ENCODE measurements around the gene PCYT2.
A peak's percentile ranks its signal among the peaks of the same experiment; 100 is the strongest.

PCYT2 gene

DNA sequence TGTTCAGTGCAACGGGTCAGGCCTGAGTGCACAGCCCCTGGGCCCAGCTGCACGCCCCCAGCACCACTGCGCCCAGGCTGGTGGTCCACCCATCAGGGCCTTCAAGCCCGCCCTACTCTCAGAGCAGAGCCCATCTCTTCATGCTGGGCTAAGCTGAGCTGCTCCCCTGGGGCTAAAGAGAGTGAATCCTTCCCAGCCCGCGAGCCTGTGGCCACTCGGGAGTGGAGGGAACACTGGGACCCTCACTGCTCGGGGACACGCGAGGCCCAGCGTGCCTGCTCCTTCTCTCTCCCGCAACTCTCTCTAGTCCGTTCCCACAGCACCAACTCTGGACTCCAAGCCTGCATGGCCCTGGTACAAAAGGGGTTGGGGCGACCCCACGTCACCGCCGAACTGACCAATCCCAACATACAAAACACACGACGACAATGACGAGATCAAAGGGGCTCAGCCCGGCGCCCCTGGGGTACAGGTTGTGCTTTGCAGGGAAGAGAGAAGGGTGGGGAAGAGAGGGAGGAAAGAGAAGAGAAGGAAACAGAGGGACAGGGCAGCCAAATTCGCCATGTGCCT lies 10.9 kb upstream of the PCYT2 start:
- Histone ChIP-seq H3K9me3 (ENCODE audit: control insufficient read depth, insufficient read depth, low read depth, low read length) (no peaks in the 10 kb centered on the region), H3K36me3 (ENCODE audit: control insufficient read depth in 2 of 2, insufficient read depth in 1 of 2, low read length in 2 of 2) (peaks cover 6 to 41% of the 10 kb centered on the region in 2 experiments; a peak in 1 of 3 replicates), H3K27ac (ENCODE audit: extremely low read depth, low read depth, low read length) (no peak overlapping the region), H3K4me1 (ENCODE audit: control insufficient read depth, insufficient read depth, low read length) (peaks cover 3% of the 10 kb centered on the region; the same call in 1 of the 2 replicates), H3K4me3 (ENCODE audit: low read depth, low read length) (no peak overlapping the region)
- CTCF ChIA-PET: interaction anchor here (1.0 kb wide), 1 partner anchor 98 kb away, joined by 3 read pairs; no protein-coding TSS in a partner anchor
- POLR2A ChIA-PET: interaction anchor here (1.2 kb wide), 1 partner anchor 10 kb away, joined by 4 read pairs; the partner anchor contains the start of gene PCYT2
- no peak for TF ChIP-seq ZBTB11 (tag by site-specific recombination; conservative IDR thresholded peaks at IDR 0.05; ENCODE audit: low read depth)
- TF ChIP-seq ZNF768 (tag by site-specific recombination; IDR thresholded peaks at IDR 0.05): no peak
- TF ChIP-seq, protein P1, sequence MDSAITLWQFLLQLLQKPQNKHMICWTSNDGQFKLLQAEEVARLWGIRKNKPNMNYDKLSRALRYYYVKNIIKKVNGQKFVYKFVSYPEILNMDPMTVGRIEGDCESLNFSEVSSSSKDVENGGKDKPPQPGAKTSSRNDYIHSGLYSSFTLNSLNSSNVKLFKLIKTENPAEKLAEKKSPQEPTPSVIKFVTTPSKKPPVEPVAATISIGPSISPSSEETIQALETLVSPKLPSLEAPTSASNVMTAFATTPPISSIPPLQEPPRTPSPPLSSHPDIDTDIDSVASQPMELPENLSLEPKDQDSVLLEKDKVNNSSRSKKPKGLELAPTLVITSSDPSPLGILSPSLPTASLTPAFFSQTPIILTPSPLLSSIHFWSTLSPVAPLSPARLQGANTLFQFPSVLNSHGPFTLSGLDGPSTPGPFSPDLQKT (IDR thresholded peaks at IDR 0.05; ENCODE audit: borderline replicate concordance, low read depth, low read length): no peak
- TF ChIP-seq KLF7 (tag by site-specific recombination; IDR thresholded peaks at IDR 0.05; ENCODE audit: borderline replicate concordance): no peak
- TF ChIP-seq PATZ1 (tag by site-specific recombination; IDR thresholded peaks at IDR 0.05): no peak
- no peak for TF ChIP-seq ZNF621 (tag by site-specific recombination; IDR thresholded peaks at IDR 0.05)
- no peak for TF ChIP-seq PRDM1 (tag by site-specific recombination; IDR thresholded peaks at IDR 0.05)
- TF ChIP-seq, protein P2, sequence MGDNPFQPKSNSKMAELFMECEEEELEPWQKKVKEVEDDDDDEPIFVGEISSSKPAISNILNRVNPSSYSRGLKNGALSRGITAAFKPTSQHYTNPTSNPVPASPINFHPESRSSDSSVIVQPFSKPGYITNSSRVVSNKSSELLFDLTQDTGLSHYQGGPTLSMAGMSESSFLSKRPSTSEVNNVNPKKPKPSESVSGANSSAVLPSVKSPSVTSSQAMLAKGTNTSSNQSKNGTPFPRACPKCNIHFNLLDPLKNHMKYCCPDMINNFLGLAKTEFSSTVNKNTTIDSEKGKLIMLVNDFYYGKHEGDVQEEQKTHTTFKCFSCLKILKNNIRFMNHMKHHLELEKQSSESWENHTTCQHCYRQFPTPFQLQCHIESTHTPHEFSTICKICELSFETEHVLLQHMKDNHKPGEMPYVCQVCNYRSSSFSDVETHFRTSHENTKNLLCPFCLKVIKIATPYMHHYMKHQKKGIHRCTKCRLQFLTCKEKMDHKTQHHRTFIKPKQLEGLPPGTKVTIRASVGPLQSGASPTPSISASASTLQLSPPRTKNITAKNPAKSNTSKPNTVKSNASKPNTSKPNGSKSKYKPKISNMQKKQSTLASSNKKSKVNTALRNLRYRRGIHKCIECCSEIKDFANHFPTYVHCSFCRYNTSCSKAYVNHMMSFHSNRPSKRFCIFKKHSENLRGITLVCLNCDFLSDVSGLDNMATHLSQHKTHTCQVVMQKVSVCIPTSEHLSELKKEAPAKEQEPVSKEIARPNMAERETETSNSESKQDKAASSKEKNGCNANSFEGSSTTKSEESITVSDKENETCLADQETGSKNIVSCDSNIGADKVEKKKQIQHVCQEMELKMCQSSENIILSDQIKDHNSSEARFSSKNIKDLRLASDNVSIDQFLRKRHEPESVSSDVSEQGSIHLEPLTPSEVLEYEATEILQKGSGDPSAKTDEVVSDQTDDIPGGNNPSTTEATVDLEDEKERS (tag by site-specific recombination; IDR thresholded peaks at IDR 0.05): no peak
- TF ChIP-seq ZEB2 (tag by site-specific recombination; IDR thresholded peaks at IDR 0.05): no peak
- TF ChIP-seq GFI1B (tag by site-specific recombination; IDR thresholded peaks at IDR 0.05): no peak
- no peak for TF ChIP-seq BCL11B (tag by site-specific recombination; IDR thresholded peaks at IDR 0.05; ENCODE audit: low read depth)
- no peak for TF ChIP-seq ZNF133 (tag by site-specific recombination; IDR thresholded peaks at IDR 0.05)
- TF ChIP-seq ZNF174 (tag by site-specific recombination; IDR thresholded peaks at IDR 0.05): no peak

DNA sequence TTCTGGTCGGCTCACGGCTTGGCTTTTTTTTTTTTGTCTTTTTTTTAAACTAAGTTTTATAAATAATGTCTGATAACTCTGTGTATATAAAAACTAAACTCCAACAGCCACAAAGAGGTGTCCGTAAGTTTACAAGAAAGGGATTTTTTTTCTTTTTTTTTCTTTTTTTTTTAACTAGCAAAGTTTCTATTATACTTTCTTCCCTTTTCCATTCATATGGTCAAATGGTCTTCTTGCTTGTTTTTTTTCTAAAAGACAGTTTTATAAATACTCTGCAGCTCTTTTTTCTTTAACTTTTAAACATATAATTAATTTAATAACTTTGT lies 10.3 kb upstream of the PCYT2 start:
- peaks cover 6 to 41% of the 10 kb centered on the region in 2 experiments; a peak in 1 of 3 replicates for H3K36me3 ChIP-seq (ENCODE audit: control insufficient read depth in 2 of 2, insufficient read depth in 1 of 2, low read length in 2 of 2)
- TF ChIP-seq MZF1 (tag by site-specific recombination; IDR thresholded peaks at IDR 0.05; ENCODE audit: borderline replicate concordance) (no peak), ZNF362 (tag by site-specific recombination; IDR thresholded peaks at IDR 0.05) (peak; percentile 78), YY1 (tag by site-specific recombination; IDR thresholded peaks at IDR 0.05) (no peak)
- TF ChIP-seq, protein P3, sequence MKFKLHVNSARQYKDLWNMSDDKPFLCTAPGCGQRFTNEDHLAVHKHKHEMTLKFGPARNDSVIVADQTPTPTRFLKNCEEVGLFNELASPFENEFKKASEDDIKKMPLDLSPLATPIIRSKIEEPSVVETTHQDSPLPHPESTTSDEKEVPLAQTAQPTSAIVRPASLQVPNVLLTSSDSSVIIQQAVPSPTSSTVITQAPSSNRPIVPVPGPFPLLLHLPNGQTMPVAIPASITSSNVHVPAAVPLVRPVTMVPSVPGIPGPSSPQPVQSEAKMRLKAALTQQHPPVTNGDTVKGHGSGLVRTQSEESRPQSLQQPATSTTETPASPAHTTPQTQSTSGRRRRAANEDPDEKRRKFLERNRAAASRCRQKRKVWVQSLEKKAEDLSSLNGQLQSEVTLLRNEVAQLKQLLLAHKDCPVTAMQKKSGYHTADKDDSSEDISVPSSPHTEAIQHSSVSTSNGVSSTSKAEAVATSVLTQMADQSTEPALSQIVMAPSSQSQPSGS (tag by site-specific recombination; IDR thresholded peaks at IDR 0.05; ENCODE audit: low read depth): no peak
- ChIA-PET CTCF (interaction anchor here (0.6 kb wide), 2 partner anchors 14 to 217 kb away, joined by 3 read pairs; no protein-coding TSS in a partner anchor), POLR2A (interaction anchor here (0.7 to 1.2 kb wide), 2 partner anchors 9 to 58 kb away, joined by 4 read pairs; partner anchors contain the start of gene PCYT2)
- no peak overlapping the region for H3K4me3 ChIP-seq (ENCODE audit: low read depth, low read length)
- peaks cover 5% of the 10 kb centered on the region; the same call in 1 of the 2 replicates for H3K4me1 ChIP-seq (ENCODE audit: control insufficient read depth, insufficient read depth, low read length)
- H3K27ac ChIP-seq (ENCODE audit: extremely low read depth, low read depth, low read length): no peak overlapping the region
- H3K9me3 ChIP-seq (ENCODE audit: control insufficient read depth, insufficient read depth, low read depth, low read length): no peaks in the 10 kb centered on the region

Measured in HEK293 (cell line).